Measurements from ENCODE around the gene SMAD1. TPM values are rescaled to one million over a fixed set of nuclear protein-coding genes. Genes with fewer than 3 reads are reported as not detected.

The SMAD1 gene
- total RNA-seq = 10 to 100 TPM; 10.4 to 36.9 (median 19.9) TPM

GRCh38 chr4:145481164-145481941 lies at the start of gene SMAD1:
TSS of gene SMAD1 (plus strand) at chr4:145481853. CDS start at chr4:145514614, 32,761 bp downstream.
- no peak for TF ChIP-seq CTCF (IDR thresholded peaks at IDR 0.05; ENCODE audit: low read depth)

GRCh38 chr4:145433684-145434083 lies 48.0 kb upstream of the SMAD1 start:
- TF ChIP-seq CTCF (IDR thresholded peaks at IDR 0.05; ENCODE audit: low read depth) = no peak

GRCh38 chr4:145435646-145436045 lies 46.0 kb upstream of the SMAD1 start:
- TF ChIP-seq CTCF (IDR thresholded peaks at IDR 0.05; ENCODE audit: low read depth) = no peak

GRCh38 chr4:145436114-145436513 lies 45.5 kb upstream of the SMAD1 start:
- TF ChIP-seq CTCF (IDR thresholded peaks at IDR 0.05; ENCODE audit: low read depth) = no peak

- no peak for TF ChIP-seq CTCF (IDR thresholded peaks at IDR 0.05; ENCODE audit: low read depth)
Observed at GRCh38 chr4:145436796-145437195, 44.9 kb upstream of the SMAD1 start.

GRCh38 chr4:145437466-145437865 lies 44.2 kb upstream of the SMAD1 start:
- TF ChIP-seq CTCF (IDR thresholded peaks at IDR 0.05; ENCODE audit: low read depth) = no peak

- TF ChIP-seq CTCF (IDR thresholded peaks at IDR 0.05; ENCODE audit: low read depth) = no peak
Observed at GRCh38 chr4:145438298-145438697, 43.4 kb upstream of the SMAD1 start.

All from subcutaneous adipose tissue (tissue), 4 donors.